ENCODE measurements around the gene FAM3D.

FAM3D gene

DNA sequence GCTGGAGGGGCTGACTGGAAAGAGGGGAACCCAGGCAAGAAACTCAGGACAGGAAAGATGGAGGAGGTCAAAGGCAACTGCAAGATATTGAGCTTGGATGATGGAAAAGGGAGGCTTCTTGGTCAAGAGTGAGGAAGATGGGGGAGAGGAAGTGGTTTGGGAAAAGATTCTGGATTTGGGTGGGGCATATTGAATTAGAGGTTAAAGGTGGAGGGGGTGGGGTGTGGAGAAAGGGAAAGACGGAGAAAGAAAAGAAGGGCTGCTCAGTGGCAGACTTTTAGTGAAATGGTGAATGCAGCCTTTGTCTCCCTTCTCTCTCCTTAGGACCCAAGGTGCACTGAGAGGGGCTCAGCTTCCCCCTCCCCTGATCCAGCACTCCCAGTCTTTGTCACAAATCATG is 655 bp upstream of the FAM3D start:
- DNase-seq (ENCODE audit: low read depth) = no peak
- TF ChIP-seq, protein P1, sequence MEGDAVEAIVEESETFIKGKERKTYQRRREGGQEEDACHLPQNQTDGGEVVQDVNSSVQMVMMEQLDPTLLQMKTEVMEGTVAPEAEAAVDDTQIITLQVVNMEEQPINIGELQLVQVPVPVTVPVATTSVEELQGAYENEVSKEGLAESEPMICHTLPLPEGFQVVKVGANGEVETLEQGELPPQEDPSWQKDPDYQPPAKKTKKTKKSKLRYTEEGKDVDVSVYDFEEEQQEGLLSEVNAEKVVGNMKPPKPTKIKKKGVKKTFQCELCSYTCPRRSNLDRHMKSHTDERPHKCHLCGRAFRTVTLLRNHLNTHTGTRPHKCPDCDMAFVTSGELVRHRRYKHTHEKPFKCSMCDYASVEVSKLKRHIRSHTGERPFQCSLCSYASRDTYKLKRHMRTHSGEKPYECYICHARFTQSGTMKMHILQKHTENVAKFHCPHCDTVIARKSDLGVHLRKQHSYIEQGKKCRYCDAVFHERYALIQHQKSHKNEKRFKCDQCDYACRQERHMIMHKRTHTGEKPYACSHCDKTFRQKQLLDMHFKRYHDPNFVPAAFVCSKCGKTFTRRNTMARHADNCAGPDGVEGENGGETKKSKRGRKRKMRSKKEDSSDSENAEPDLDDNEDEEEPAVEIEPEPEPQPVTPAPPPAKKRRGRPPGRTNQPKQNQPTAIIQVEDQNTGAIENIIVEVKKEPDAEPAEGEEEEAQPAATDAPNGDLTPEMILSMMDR (conservative IDR thresholded peaks at IDR 0.05; ENCODE audit: control insufficient read depth, insufficient read depth, low read depth, low read length) = no peak
- H3K4me3 ChIP-seq (ENCODE audit: control insufficient read depth, low read depth, low read length) = no peak overlapping the region

DNA sequence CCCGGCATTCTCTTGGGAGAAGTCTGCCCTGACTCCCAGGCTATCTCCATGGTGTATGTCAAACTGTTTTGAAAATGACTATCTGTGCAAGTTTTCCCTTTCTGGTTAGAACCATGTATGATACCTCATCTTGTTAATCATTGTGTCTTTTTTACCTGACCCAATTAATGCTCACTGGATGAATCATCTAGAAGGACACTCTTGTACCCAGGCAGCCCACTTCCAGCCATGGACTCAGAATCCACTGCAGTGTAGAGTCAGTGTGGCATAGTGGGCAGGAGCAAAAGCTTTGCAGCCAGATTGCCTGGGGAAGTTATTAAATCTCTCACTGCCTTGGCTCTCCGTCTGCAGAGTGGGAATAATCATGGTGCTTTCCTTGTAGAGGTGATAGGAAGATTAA is 1.2 kb downstream of the FAM3D start:
- TF ChIP-seq, protein P1 (conservative IDR thresholded peaks at IDR 0.05; ENCODE audit: control insufficient read depth, insufficient read depth, low read depth, low read length) = no peak
- DNase-seq (ENCODE audit: low read depth) = no peak
- no peak overlapping the region for H3K4me3 ChIP-seq (ENCODE audit: control insufficient read depth, low read depth, low read length)

DNA sequence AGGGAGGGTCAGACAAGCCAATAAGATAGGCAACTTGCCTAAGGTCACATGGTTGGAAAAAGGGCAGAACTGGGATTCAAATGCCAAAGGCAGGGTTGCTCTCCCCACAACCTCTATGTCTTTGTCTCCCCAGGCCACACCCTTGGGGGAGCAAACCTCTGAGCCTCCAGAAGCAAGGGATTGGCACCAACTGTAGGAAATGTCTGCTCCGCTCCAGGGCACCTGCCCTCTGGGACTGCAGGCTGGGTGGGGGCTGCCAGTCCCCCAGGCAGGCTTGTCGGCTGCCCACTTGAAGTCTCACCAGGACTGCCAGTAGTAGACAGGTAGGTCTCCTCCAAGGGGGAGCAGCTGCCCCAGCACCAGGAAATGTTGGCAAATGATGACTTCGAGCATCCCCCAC is 2.0 kb downstream of the FAM3D start:
- DNase-seq (ENCODE audit: low read depth) = no peak
- no peak overlapping the region for H3K4me3 ChIP-seq (ENCODE audit: control insufficient read depth, low read depth, low read length)
- TF ChIP-seq, protein P1 (conservative IDR thresholded peaks at IDR 0.05; ENCODE audit: control insufficient read depth, insufficient read depth, low read depth, low read length) = no peak

DNA sequence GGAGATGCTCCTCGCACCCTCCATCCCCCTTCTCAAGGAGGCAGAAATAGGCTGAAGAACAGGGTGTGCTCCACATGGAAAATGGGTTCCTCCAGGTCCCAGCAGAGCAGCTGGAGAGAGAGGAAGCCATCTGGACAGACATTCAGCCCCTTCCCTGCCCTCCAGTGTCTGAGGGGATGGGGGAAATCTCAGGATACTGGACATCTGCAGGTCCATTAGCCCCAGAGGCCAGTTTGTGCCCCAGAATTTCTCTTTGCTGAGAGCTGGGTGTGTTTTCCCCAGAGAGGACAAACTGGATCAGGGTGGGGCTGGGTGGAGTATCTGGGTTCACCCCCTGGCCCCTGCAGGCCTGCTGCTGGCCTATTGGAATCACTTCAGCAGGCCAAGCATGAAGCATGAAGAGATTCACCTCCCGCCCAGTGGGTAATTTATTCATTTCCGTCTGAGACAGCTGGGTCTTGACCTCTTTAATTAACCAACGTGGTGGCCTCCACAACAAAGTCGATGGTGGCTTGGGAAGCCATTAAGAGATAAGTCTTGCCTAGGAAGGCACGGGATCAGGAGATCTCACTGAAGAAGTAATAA is 4.6 kb downstream of the FAM3D start:
- no peak overlapping the region for H3K4me3 ChIP-seq (ENCODE audit: control insufficient read depth, low read depth, low read length)
- TF ChIP-seq, protein P1 (conservative IDR thresholded peaks at IDR 0.05; ENCODE audit: control insufficient read depth, insufficient read depth, low read depth, low read length) = no peak
- no peak for DNase-seq (ENCODE audit: low read depth)

DNA sequence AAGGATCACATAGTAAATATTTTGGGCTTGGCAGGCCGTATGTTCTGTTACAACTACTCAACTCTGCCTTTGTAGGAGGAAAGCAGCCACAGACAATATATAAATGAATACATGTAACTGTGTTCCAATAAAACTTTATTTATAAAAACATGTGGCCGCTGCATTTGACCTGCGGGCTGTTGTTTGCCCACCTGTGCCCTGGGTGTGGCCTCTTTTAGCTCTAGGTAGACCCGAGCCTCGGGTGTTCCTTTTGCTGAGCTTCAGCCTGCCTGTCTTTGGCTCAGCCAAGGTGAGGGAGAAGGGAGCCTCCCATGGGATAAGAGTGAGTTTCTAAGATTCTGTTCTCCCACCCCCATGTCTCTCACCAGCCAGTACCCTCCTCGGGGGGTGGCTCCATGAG is 5.6 kb downstream of the FAM3D start:
- no peak for DNase-seq (ENCODE audit: low read depth)
- TF ChIP-seq, protein P1 (conservative IDR thresholded peaks at IDR 0.05; ENCODE audit: control insufficient read depth, insufficient read depth, low read depth, low read length) = no peak

DNA sequence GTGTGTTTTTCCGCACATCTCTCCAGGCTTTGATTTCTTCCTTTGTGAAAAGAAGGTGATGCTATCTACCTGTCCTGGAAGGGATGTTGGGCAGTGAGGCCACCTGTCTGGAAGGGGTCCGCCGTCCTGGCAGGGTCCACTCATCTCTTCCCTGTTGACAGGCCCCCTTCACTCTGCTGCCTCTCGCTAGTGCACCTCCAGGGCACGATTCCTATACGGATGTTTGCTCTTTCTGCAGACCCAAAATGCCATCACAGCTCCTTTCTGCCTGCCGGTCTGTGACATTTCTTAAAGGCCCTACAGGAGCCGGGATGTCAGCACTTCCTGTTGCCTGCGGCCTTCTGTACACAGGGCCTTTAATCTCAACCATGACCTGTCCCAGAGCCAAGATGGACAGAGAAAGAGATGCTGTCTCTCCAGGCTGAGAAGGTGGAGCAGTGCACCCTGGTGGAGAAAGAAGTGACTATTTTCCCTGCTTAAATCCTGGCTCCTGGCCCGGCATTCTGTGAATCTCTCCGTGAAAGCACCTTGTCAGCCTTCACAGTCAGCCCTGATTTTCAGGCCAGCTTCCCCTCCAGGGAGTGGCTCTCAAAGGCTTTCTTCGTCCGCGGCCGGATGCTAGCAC is 7.4 kb downstream of the FAM3D start:
- H3K4me3 ChIP-seq (ENCODE audit: control insufficient read depth, low read depth, low read length) = no peak overlapping the region
- peak; percentile 50 for DNase-seq (ENCODE audit: low read depth)
- TF ChIP-seq, protein P1 (conservative IDR thresholded peaks at IDR 0.05; ENCODE audit: control insufficient read depth, insufficient read depth, low read depth, low read length) = peak; percentile 52

More for the DNA sequence above, 5.6 kb downstream of the FAM3D start:
- no peak overlapping the region for H3K4me3 ChIP-seq (ENCODE audit: control insufficient read depth, low read depth, low read length)

Data from fibroblast of mammary gland (primary cell).